H9 (cell line): Measurements from ENCODE around the gene ABTB1. TPM values are rescaled to one million over a fixed set of nuclear protein-coding genes. Genes with fewer than 3 reads are reported as not detected.

ENCODE experiments used
- DNase-seq: peaks from one replicate; pipeline ENCODE4 v3.0.0-alpha.2; 2017
- H2AFZ ChIP-seq: one replicate; pipeline ENCODE4 v1.6.1; 2013; ENCODE audit warnings: mild to moderate bottlenecking, low read length, control low read depth, moderate library complexity
- H2AK5ac ChIP-seq: 2 replicates; pipeline ENCODE4 v1.6.1; 2013; ENCODE audit warnings: low read length, control low read depth, mixed read lengths; ENCODE audit not compliant: insufficient read length
- H2BK120ac ChIP-seq: one replicate; pipeline ENCODE4 v1.6.1; 2013; ENCODE audit warnings: low read depth, mild to moderate bottlenecking, low read length, control low read depth, inconsistent platforms; ENCODE audit not compliant: poor library complexity, severe bottlenecking
- H2BK12ac ChIP-seq: 2 replicates; pipeline ENCODE4 v1.6.1; 2013; ENCODE audit warnings: low read length, control low read depth, mixed read lengths, low read depth; ENCODE audit not compliant: insufficient read length
- H2BK15ac ChIP-seq: 2 replicates; pipeline ENCODE4 v1.6.1; 2013; ENCODE audit warnings: low read depth, low read length, control low read depth
- H2BK20ac ChIP-seq: one replicate; pipeline ENCODE4 v1.6.1; 2013; ENCODE audit warnings: low read depth, mild to moderate bottlenecking, low read length, control low read depth, inconsistent platforms; ENCODE audit not compliant: poor library complexity, severe bottlenecking
- H2BK5ac ChIP-seq: 2 replicates; pipeline ENCODE4 v1.6.1; 2013; ENCODE audit warnings: low read length, control low read depth, mixed read lengths; ENCODE audit not compliant: insufficient read length
- H3K14ac ChIP-seq: 2 replicates; pipeline ENCODE4 v1.6.1; 2013; ENCODE audit warnings: low read length, control low read depth; ENCODE audit not compliant: insufficient read depth
- H3K18ac ChIP-seq: 2 replicates; pipeline ENCODE4 v1.6.1; 2013; ENCODE audit warnings: low read depth, mild to moderate bottlenecking, mixed read lengths, low read length, control low read depth; ENCODE audit not compliant: insufficient read length
- H3K23ac ChIP-seq: 2 replicates; pipeline ENCODE4 v1.6.1; 2013; ENCODE audit warnings: low read length, control low read depth, mixed read lengths, low read depth; ENCODE audit not compliant: insufficient read length
- H3K23me2 ChIP-seq: 2 replicates; pipeline ENCODE4 v1.6.1; 2013; ENCODE audit warnings: low read depth, mild to moderate bottlenecking, mixed read lengths, low read length, control low read depth; ENCODE audit not compliant: insufficient read length, poor library complexity, severe bottlenecking
- H3K27ac ChIP-seq: 2 replicates; pipeline ENCODE4 v1.5.1; 2013; ENCODE audit warnings: low read length, control low read depth, mixed read lengths, low read depth; ENCODE audit not compliant: insufficient read length
- H3K27me3 ChIP-seq: 2 replicates; pipeline ENCODE4 v1.6.1; 2013; ENCODE audit warnings: low read length, control low read depth, inconsistent platforms; ENCODE audit not compliant: insufficient read depth
- H3K4ac ChIP-seq: 2 replicates; pipeline ENCODE4 v1.6.1; 2013; ENCODE audit warnings: low read depth, mild to moderate bottlenecking, control low read depth, inconsistent platforms, low read length, moderate library complexity
- H3K4me1 ChIP-seq: 2 replicates; pipeline ENCODE4 v1.6.1; 2013; ENCODE audit warnings: low read length, control low read depth, inconsistent platforms; ENCODE audit not compliant: insufficient read depth
- H3K4me2 ChIP-seq: 2 replicates; pipeline ENCODE4 v1.6.1; 2013; ENCODE audit warnings: low read length, control low read depth, mixed read lengths; ENCODE audit not compliant: insufficient read length, insufficient read depth
- H3K56ac ChIP-seq: 2 replicates; pipeline ENCODE4 v1.6.1; 2013; ENCODE audit warnings: low read depth, mild to moderate bottlenecking, mixed read lengths, low read length, control low read depth; ENCODE audit not compliant: insufficient read length
- H3K79me1 ChIP-seq: 2 replicates; pipeline ENCODE4 v1.6.1; 2013; ENCODE audit warnings: low read depth, mild to moderate bottlenecking, moderate library complexity, low read length, control low read depth, inconsistent platforms; ENCODE audit not compliant: insufficient read depth, poor library complexity, severe bottlenecking
- H3K79me2 ChIP-seq: 2 replicates; pipeline ENCODE4 v1.6.1; 2013; ENCODE audit warnings: low read length, control low read depth, inconsistent platforms; ENCODE audit not compliant: insufficient read depth
- H3K9ac ChIP-seq: 2 replicates; pipeline ENCODE4 v1.6.1; 2013; ENCODE audit warnings: low read length, control low read depth, mixed read lengths; ENCODE audit not compliant: insufficient read length; ENCODE audit errors: extremely low read depth
- H3K9me3 ChIP-seq: one replicate; pipeline ENCODE4 v1.6.1; 2013; ENCODE audit warnings: low read depth, low read length, inconsistent platforms; ENCODE audit not compliant: control insufficient read depth
- H3T11ph ChIP-seq: one replicate; pipeline ENCODE4 v1.6.1; 2013; ENCODE audit warnings: mild to moderate bottlenecking, low read length, control low read depth, inconsistent platforms
- H4K20me1 ChIP-seq: one replicate; pipeline ENCODE4 v1.6.1; 2013; ENCODE audit not compliant: control insufficient read depth, insufficient read length, insufficient read depth
- H4K5ac ChIP-seq: 2 replicates; pipeline ENCODE4 v1.6.1; 2013; ENCODE audit warnings: low read depth, mild to moderate bottlenecking, mixed read lengths, low read length, control low read depth; ENCODE audit not compliant: insufficient read length
- H4K8ac ChIP-seq: replicated peaks from 2 replicates; pipeline ENCODE4 v1.6.1; 2013; ENCODE audit warnings: low read length, control low read depth, mixed read lengths, low read depth; ENCODE audit not compliant: insufficient read length
- H4K91ac ChIP-seq: 2 replicates; pipeline ENCODE4 v1.6.1; 2013; ENCODE audit warnings: low read depth, mild to moderate bottlenecking, moderate library complexity, mixed read lengths, low read length, control low read depth; ENCODE audit not compliant: insufficient read length
- H3K27ac Mint-ChIP-seq, 3 experiments: 2 replicates in 2 of 3; 3 replicates in 1 of 3; pipeline ENCODE4 v1.8.0; 2020 to 2021; ENCODE audit warnings: mixed read lengths in 3 of 3, mild to moderate bottlenecking in 1 of 3, moderate library complexity in 1 of 3
- H3K27me3 Mint-ChIP-seq: 2 replicates; pipeline ENCODE4 v1.8.0; 2021; ENCODE audit warnings: low read depth, mild to moderate bottlenecking, moderate library complexity, mixed read lengths
- H3K36me3 Mint-ChIP-seq, 3 experiments: 2 replicates in 2 of 3; 3 replicates in 1 of 3; pipeline ENCODE4 v1.8.0; 2020 to 2021; ENCODE audit warnings: low read depth in 3 of 3, mixed read lengths in 3 of 3; ENCODE audit not compliant: insufficient read depth in 1 of 3
- H3K4me1 Mint-ChIP-seq, 2 experiments: 2 replicates each; pipeline ENCODE4 v1.8.0; 2020; ENCODE audit warnings: mixed read lengths in 2 of 2
- H3K4me3 Mint-ChIP-seq, 2 experiments: 2 replicates in 1 of 2; 3 replicates in 1 of 2; pipeline ENCODE4 v1.8.0; 2020 to 2021; ENCODE audit warnings: mild to moderate bottlenecking in 2 of 2, mixed read lengths in 2 of 2, moderate library complexity in 1 of 2
- H3K9me3 Mint-ChIP-seq, 2 experiments: 2 replicates in 1 of 2; 3 replicates in 1 of 2; pipeline ENCODE4 v1.8.0; 2020; ENCODE audit warnings: mild to moderate bottlenecking in 2 of 2, mixed read lengths in 2 of 2, moderate library complexity in 1 of 2
- CTCF ChIP-seq: fragments of 200-600 bp; sonication (generic); conservative IDR thresholded peaks from 3 replicates; pipeline ENCODE4 v1.8.0; 2021; ENCODE audit warnings: antibody characterized with exemption, mild to moderate bottlenecking
- whole genome bisulfite sequencing: extraction: QIAGEN DNeasy Blood & Tissue Kit; methylation state at CpG from one replicate; pipeline ENCODE4 v1.1.7; 2013; ENCODE audit warnings: missing lambda C conversion rate, low lambda C conversion rate, mixed read lengths; ENCODE audit not compliant: insufficient read length; ENCODE audit errors: extremely low coverage; 5-methylcytosine and 5-hydroxymethylcytosine counted together
- total RNA-seq: library from RNA; stranded (reverse); gene quantifications from 2 replicates; pipeline ENCODE4 v1.2.1, GENCODE V29; 2021

ABTB1 gene
- total RNA-seq, 1 experiment from 2014 or later, result 6.2 TPM

- no peak overlapping the region for H3K4me3 Mint-ChIP-seq
- H3K23me2 ChIP-seq, result no peaks in the 10 kb centered on the region
- H2AK5ac ChIP-seq, result no peak overlapping the region
- H3K36me3 Mint-ChIP-seq, result peaks cover 5 to 11% (median 10%) of the 10 kb centered on the region in 3 experiments; a peak in 4 of 7 replicates
- H3K27me3 ChIP-seq, result no peaks in the 10 kb centered on the region
- H3K27ac ChIP-seq, result no peak overlapping the region
- H4K8ac ChIP-seq, result no peak overlapping the region
- H3K9ac ChIP-seq, result no peak overlapping the region
- H4K91ac ChIP-seq, result no peak overlapping the region
- no peaks in the 10 kb centered on the region for H3K9me3 Mint-ChIP-seq
- H2AFZ ChIP-seq, result no peak overlapping the region
- peaks cover 10 to 13% of the 10 kb centered on the region in 2 experiments for H3K4me1 Mint-ChIP-seq
- H3K18ac ChIP-seq, result no peak overlapping the region
- no peak overlapping the region for H2BK5ac ChIP-seq
- no peak overlapping the region for H3K27ac Mint-ChIP-seq
- no peaks in the 10 kb centered on the region for H3K9me3 ChIP-seq
- H3K4me2 ChIP-seq, result no peak overlapping the region
- H2BK120ac ChIP-seq, result no peak overlapping the region
- DNase-seq, result no peak
- H3T11ph ChIP-seq, result no peak overlapping the region
- H2BK20ac ChIP-seq, result no peak overlapping the region
- no peak overlapping the region for H2BK15ac ChIP-seq
- H3K79me2 ChIP-seq, result no peaks in the 10 kb centered on the region
- no peak overlapping the region for H3K56ac ChIP-seq
- H3K14ac ChIP-seq, result no peak overlapping the region
- H3K4ac ChIP-seq, result no peak overlapping the region
- H3K23ac ChIP-seq, result no peak overlapping the region
- no peak overlapping the region for H2BK12ac ChIP-seq
- no peaks in the 10 kb centered on the region for H4K20me1 ChIP-seq
- no peak overlapping the region for H4K5ac ChIP-seq
- H3K27me3 Mint-ChIP-seq, result no peaks in the 10 kb centered on the region
- no peak for TF ChIP-seq CTCF
- no CpG with 5 or more reads among the region's 3 CpGs for WGBS
- no peaks in the 10 kb centered on the region for H3K79me1 ChIP-seq
- H3K4me1 ChIP-seq, result peaks cover 2% of the 10 kb centered on the region; the same call in 1 of the 2 replicates
Observed at GRCh38 chr3:127640042-127640355, 32.8 kb upstream of the ABTB1 start.
